Lung (tissue), 12 donors: ENCODE results near the gene FLVCR1. TPM values are rescaled to one million over a fixed set of nuclear protein-coding genes. Genes with fewer than 3 reads are reported as not detected.
A peak's percentile ranks its signal among the peaks of the same experiment; 100 is the strongest.

Source experiments
- ATAC-seq: fragments of 200-7000 bp; cut with Tn5 transposase; one replicate; pipeline ENCODE4 v1.9.1; 2020; ENCODE audit warnings: moderate number of reproducible peaks; ENCODE audit not compliant: insufficient read depth, low FRiP score
- DNase-seq, 3 donors: peaks; one replicate each; pipeline ENCODE4 v3.0.0-alpha.2; 2013 to 2017
- H3K27ac ChIP-seq, 2 donors: one replicate each; pipeline ENCODE4 v1.5.1; 2013; ENCODE audit warnings: mild to moderate bottlenecking in 2 of 2, moderate library complexity in 2 of 2, control low read depth in 1 of 2, inconsistent platforms in 1 of 2, low read depth in 1 of 2, low read length in 1 of 2
- H3K27me3 ChIP-seq, 3 donors: one replicate each; pipeline ENCODE4 v1.5.1; 2013; ENCODE audit warnings: low read length in 2 of 3; ENCODE audit not compliant: control insufficient read depth in 3 of 3, insufficient read depth in 3 of 3
- H3K36me3 ChIP-seq, 4 donors: one replicate each; pipeline ENCODE4 v1.5.1; 2013; ENCODE audit warnings: low read length in 4 of 4, mild to moderate bottlenecking in 1 of 4, moderate library complexity in 1 of 4; ENCODE audit not compliant: control insufficient read depth in 4 of 4, insufficient read depth in 4 of 4
- H3K4me1 ChIP-seq, 5 donors: one replicate each; pipeline ENCODE4 v1.5.1; 2013; ENCODE audit warnings: low read length in 5 of 5, mild to moderate bottlenecking in 2 of 5, moderate library complexity in 1 of 5; ENCODE audit not compliant: control insufficient read depth in 5 of 5, insufficient read depth in 5 of 5
- H3K4me3 ChIP-seq: one replicate; pipeline ENCODE4 v1.5.1; 2013; ENCODE audit warnings: mild to moderate bottlenecking, control low read depth, moderate library complexity
- H3K9ac ChIP-seq, 2 donors: one replicate each; pipeline ENCODE4 v1.5.1; 2013; ENCODE audit warnings: low read length in 2 of 2, control low read depth in 1 of 2; ENCODE audit not compliant: insufficient read depth in 1 of 2
- H3K9me3 ChIP-seq, 4 donors: one replicate each; pipeline ENCODE4 v1.5.1; 2013; ENCODE audit warnings: low read length in 3 of 4, mild to moderate bottlenecking in 1 of 4, moderate library complexity in 1 of 4; ENCODE audit not compliant: control insufficient read depth in 4 of 4, insufficient read depth in 3 of 4
- WGBS, 2 donors: extraction: QIAGEN DNeasy Blood & Tissue Kit; methylation state at CpG; one replicate each; pipeline ENCODE4 v1.1.7; 2013; 5-methylcytosine and 5-hydroxymethylcytosine counted together
- polyA plus RNA-seq, 2 donors: library from polyadenylated mRNA; stranded (reverse); fragments of 200-250 nt; gene quantifications; one replicate each; pipeline ENCODE4 v1.2.1, GENCODE V29; 2013
- total RNA-seq, 2 donors: library from RNA; depleted of rRNA in 1 of 2; stranded (reverse); fragments of >200 nt in 1 of 2; gene quantifications; one replicate each; pipeline ENCODE4 v1.2.1, GENCODE V29; 2014 to 2021
- TF ChIP-seq, protein P1 (sequence below): IDR thresholded peaks from 2 replicates; pipeline ENCODE4 v1.5.1; 2012; ENCODE audit warnings: mild to moderate bottlenecking; ENCODE audit errors: control extremely low read depth, extremely low read depth
- donor health status: control.
- donor health status: control.
- donor health status: Bipolar disorder and iron deficiency.
- donor health status: healthy.
- donor health status: DM: yes; HTN: yes; CAD: no.

The FLVCR1 gene
- total and polyA plus RNA-seq, 4 donors, result 4.5 to 17.4 (median 6.6) TPM

DNA sequence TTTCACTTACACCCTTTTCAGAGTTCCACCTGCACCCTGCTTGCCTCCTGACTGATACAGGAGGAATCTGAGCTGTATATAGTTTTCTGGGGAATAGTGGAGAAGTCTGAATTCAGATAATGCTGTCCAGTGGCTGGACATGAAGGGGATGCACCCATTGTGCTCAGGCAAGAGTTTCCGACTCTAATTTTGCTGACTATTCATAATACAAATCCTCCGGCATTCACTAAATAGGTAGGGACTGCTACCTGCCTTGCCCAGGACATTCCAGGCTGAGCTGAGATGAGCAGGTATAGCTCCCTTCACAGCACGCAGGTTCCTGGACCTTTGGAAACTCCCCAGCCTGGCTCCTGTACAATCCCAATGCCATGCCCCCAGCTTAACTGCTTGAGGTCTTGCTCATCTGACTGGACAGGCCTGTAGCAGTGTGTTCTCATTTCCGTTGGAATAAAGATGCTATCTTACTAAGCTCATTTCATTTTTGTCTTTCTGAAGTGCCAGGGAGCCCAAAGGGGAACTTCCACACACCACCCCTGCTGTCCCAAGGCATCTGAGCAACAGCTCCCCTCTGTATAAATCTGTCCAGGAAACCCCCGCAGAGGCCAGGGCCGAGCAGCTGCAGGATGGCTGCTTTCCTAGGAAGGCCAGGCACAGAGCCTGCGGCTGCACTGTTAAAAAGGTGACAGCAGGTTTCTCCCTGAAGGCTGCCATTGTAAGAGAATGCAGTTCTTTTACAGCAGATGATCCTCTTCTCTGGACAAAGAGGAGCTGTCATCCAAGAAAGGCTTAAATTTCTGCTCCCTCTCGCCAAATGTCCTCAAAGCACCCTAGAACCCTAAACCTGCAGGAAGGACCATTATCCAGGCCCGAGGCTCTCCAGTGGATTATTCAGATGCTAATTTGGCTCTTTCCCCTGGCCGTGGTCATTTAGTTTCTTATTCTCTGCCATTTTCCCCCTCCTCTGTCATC, 70.5 kb downstream of the FLVCR1 start:
- Histone ChIP-seq H3K36me3 (no peaks in the 10 kb centered on the region), H3K4me1 (peaks cover 0 to 37% (median 7%) of the 10 kb centered on the region in 5 donors), H3K9me3 (peaks cover 0 to 5% (median 0%) of the 10 kb centered on the region in 4 donors), H3K4me3 (no peak overlapping the region), H3K27me3 (no peaks in the 10 kb centered on the region), H3K27ac (peak overlapping the region in 1 of 2 donors; percentile 40), H3K9ac (peak overlapping the region in 1 of 2 donors; percentile 7)
- peak; percentile 26 to 73 (median 63) for DNase-seq
- TF ChIP-seq, protein P1, sequence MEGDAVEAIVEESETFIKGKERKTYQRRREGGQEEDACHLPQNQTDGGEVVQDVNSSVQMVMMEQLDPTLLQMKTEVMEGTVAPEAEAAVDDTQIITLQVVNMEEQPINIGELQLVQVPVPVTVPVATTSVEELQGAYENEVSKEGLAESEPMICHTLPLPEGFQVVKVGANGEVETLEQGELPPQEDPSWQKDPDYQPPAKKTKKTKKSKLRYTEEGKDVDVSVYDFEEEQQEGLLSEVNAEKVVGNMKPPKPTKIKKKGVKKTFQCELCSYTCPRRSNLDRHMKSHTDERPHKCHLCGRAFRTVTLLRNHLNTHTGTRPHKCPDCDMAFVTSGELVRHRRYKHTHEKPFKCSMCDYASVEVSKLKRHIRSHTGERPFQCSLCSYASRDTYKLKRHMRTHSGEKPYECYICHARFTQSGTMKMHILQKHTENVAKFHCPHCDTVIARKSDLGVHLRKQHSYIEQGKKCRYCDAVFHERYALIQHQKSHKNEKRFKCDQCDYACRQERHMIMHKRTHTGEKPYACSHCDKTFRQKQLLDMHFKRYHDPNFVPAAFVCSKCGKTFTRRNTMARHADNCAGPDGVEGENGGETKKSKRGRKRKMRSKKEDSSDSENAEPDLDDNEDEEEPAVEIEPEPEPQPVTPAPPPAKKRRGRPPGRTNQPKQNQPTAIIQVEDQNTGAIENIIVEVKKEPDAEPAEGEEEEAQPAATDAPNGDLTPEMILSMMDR, result no peak
- no peak for ATAC-seq
- WGBS, 2 donors, result 47 to 57% methylated on average over 10 of the region's 10 CpGs

DNA sequence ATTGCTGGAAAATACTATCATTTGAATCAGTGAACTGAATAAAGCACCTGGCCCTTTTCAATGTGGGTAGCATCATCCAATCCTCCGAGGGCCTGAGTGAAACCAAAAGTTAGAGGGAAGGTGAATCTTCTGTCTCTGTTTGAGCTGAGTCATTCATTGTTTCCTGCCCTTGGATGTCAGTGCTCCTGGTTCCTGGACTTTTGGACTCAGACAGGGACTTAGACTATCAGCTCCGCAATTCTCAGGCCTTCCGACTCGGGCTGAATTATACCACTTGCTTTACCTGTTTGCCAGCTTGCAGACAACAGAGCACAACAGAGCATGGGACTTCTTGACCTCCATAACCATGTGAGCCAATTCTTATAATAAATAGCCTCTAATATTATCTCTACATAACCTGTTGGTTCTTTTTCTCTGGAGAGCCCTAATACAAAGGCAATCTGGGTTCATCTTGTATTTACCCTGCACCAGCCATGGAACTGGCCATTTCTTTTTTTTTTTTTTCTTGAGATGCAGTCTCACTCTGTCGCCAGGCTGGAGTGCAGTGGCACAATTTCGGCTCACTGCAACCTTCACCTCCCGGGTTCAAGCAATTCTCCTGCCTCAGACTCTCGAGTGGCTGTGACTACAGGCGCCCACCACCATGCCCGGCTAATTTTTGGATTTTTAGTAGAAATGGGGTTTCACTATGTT, 73.1 kb downstream of the FLVCR1 start:
- WGBS, 2 donors, result 83 to 91% methylated on average over 10 of the region's 10 CpGs
- no peak for ATAC-seq
- no peak overlapping the region for H3K9ac ChIP-seq

DNA sequence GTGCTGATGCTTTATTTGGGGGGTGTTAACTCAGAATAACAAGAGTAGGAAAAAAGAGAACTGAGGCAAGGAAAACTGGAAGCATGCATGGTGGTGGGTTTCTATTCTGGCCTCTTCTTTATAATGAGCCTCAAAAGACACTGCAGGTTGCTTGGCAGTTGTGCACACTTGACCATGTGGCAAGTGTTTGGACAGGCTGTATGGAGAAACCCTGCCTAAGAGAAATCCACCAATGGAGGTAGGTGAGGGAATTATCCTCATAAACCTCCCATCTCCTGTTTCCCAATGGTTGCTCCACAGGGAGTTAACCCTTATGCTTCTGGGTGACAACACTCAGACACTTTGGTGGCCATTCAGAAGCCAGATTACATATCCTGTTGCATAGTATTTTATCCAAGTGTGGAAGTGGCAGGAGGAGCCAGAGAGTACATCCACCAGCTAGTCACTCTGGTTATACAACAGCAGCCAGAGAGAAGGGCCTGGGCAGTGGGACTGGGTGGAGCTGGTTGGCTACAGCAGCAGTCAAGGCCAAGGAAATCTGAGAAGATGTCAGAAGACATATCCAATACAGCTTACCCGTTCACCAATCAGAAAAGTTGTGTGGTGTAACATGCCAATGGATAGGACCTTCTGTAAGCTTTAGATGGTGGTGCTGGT, 75.9 kb downstream of the FLVCR1 start:
- WGBS, 2 donors, result 89 to 95% methylated on average over 1 of the region's 1 CpG
- TF ChIP-seq, protein P1, result no peak
- Histone ChIP-seq H3K27me3 (no peaks in the 10 kb centered on the region), H3K9me3 (no peaks in the 10 kb centered on the region), H3K9ac (no peak overlapping the region), H3K4me3 (no peak overlapping the region), H3K27ac (no peak overlapping the region), H3K4me1 (peaks cover 0 to 10% (median 0%) of the 10 kb centered on the region in 5 donors), H3K36me3 (no peaks in the 10 kb centered on the region)
- ATAC-seq, result no peak
- DNase-seq, result no peak

More for the DNA sequence above, 73.1 kb downstream of the FLVCR1 start:
- H3K4me3 ChIP-seq, result no peak overlapping the region
- no peak for DNase-seq
- no peaks in the 10 kb centered on the region for H3K27me3 ChIP-seq
- peaks cover 0 to 5% (median 0%) of the 10 kb centered on the region in 4 donors for H3K9me3 ChIP-seq
- no peak overlapping the region for H3K27ac ChIP-seq
- H3K4me1 ChIP-seq, result peaks cover 0 to 15% (median 2%) of the 10 kb centered on the region in 5 donors
- TF ChIP-seq, protein P1, result no peak
- H3K36me3 ChIP-seq, result no peaks in the 10 kb centered on the region
